ENCODE data around the gene ASB3.

ASB3 gene

GRCh38 chr2:53755121-53755520 lies 31.6 kb downstream of the ASB3 start:
- no peaks in the 10 kb centered on the region for H3K9me3 ChIP-seq (ENCODE audit: control insufficient read depth, insufficient read depth, low read length)
- H3K4me1 ChIP-seq (ENCODE audit: control insufficient read depth, insufficient read depth, low read length) = peaks cover 2% of the 10 kb centered on the region
- H3K4me3 ChIP-seq (ENCODE audit: low read depth, low read length) = no peak overlapping the region
- H3K9ac ChIP-seq (ENCODE audit: low read depth, low read length) = no peak overlapping the region
- no peaks in the 10 kb centered on the region for H3K36me3 ChIP-seq (ENCODE audit: control insufficient read depth, insufficient read depth, low read length)
- no peaks in the 10 kb centered on the region for H3K27me3 ChIP-seq (ENCODE audit: control insufficient read depth, insufficient read depth, low read length)

- H3K27me3 ChIP-seq (ENCODE audit: control insufficient read depth, insufficient read depth, low read length) = no peaks in the 10 kb centered on the region
- no peaks in the 10 kb centered on the region for H3K9me3 ChIP-seq (ENCODE audit: control insufficient read depth, insufficient read depth, low read length)
- H3K36me3 ChIP-seq (ENCODE audit: control insufficient read depth, insufficient read depth, low read length) = no peaks in the 10 kb centered on the region
- H3K9ac ChIP-seq (ENCODE audit: low read depth, low read length) = no peak overlapping the region
- H3K4me3 ChIP-seq (ENCODE audit: low read depth, low read length) = no peak overlapping the region
- H3K4me1 ChIP-seq (ENCODE audit: control insufficient read depth, insufficient read depth, low read length) = no peaks in the 10 kb centered on the region
Observed at GRCh38 chr2:53753041-53753440, 33.7 kb downstream of the ASB3 start.

- no peak overlapping the region for H3K4me3 ChIP-seq (ENCODE audit: low read depth, low read length)
- H3K4me1 ChIP-seq (ENCODE audit: control insufficient read depth, insufficient read depth, low read length) = no peaks in the 10 kb centered on the region
- H3K9me3 ChIP-seq (ENCODE audit: control insufficient read depth, insufficient read depth, low read length) = no peaks in the 10 kb centered on the region
- H3K27me3 ChIP-seq (ENCODE audit: control insufficient read depth, insufficient read depth, low read length) = no peaks in the 10 kb centered on the region
- H3K9ac ChIP-seq (ENCODE audit: low read depth, low read length) = no peak overlapping the region
- H3K36me3 ChIP-seq (ENCODE audit: control insufficient read depth, insufficient read depth, low read length) = no peaks in the 10 kb centered on the region
Observed at GRCh38 chr2:53752385-53752784, 34.4 kb downstream of the ASB3 start.

GRCh38 chr2:53751728-53752127 lies 35.0 kb downstream of the ASB3 start:
- H3K4me1 ChIP-seq (ENCODE audit: control insufficient read depth, insufficient read depth, low read length) = no peaks in the 10 kb centered on the region
- H3K27me3 ChIP-seq (ENCODE audit: control insufficient read depth, insufficient read depth, low read length) = no peaks in the 10 kb centered on the region
- no peaks in the 10 kb centered on the region for H3K9me3 ChIP-seq (ENCODE audit: control insufficient read depth, insufficient read depth, low read length)
- H3K36me3 ChIP-seq (ENCODE audit: control insufficient read depth, insufficient read depth, low read length) = no peaks in the 10 kb centered on the region
- no peak overlapping the region for H3K4me3 ChIP-seq (ENCODE audit: low read depth, low read length)
- H3K9ac ChIP-seq (ENCODE audit: low read depth, low read length) = no peak overlapping the region

GRCh38 chr2:53750041-53750768 lies 36.5 kb downstream of the ASB3 start:
- H3K4me3 ChIP-seq (ENCODE audit: low read depth, low read length) = no peak overlapping the region

GRCh38 chr2:53744395-53745065 lies 42.2 kb downstream of the ASB3 start:
- Histone ChIP-seq H3K4me3 (ENCODE audit: low read depth, low read length) (no peak overlapping the region), H3K27me3 (ENCODE audit: control insufficient read depth, insufficient read depth, low read length) (no peaks in the 10 kb centered on the region), H3K9ac (ENCODE audit: low read depth, low read length) (no peak overlapping the region), H3K4me1 (ENCODE audit: control insufficient read depth, insufficient read depth, low read length) (no peaks in the 10 kb centered on the region), H3K9me3 (ENCODE audit: control insufficient read depth, insufficient read depth, low read length) (no peaks in the 10 kb centered on the region), H3K36me3 (ENCODE audit: control insufficient read depth, insufficient read depth, low read length) (no peaks in the 10 kb centered on the region)

More at GRCh38 chr2:53750041-53750768, 36.5 kb downstream of the ASB3 start:
- no peaks in the 10 kb centered on the region for H3K27me3 ChIP-seq (ENCODE audit: control insufficient read depth, insufficient read depth, low read length)
- no peaks in the 10 kb centered on the region for H3K9me3 ChIP-seq (ENCODE audit: control insufficient read depth, insufficient read depth, low read length)
- no peaks in the 10 kb centered on the region for H3K36me3 ChIP-seq (ENCODE audit: control insufficient read depth, insufficient read depth, low read length)
- no peaks in the 10 kb centered on the region for H3K4me1 ChIP-seq (ENCODE audit: control insufficient read depth, insufficient read depth, low read length)
- H3K9ac ChIP-seq (ENCODE audit: low read depth, low read length) = no peak overlapping the region

GRCh38 chr2:53740170-53740569 lies 46.6 kb downstream of the ASB3 start:
- Histone ChIP-seq H3K27me3 (ENCODE audit: control insufficient read depth, insufficient read depth, low read length) (no peaks in the 10 kb centered on the region), H3K9me3 (ENCODE audit: control insufficient read depth, insufficient read depth, low read length) (no peaks in the 10 kb centered on the region), H3K9ac (ENCODE audit: low read depth, low read length) (no peak overlapping the region), H3K4me1 (ENCODE audit: control insufficient read depth, insufficient read depth, low read length) (no peaks in the 10 kb centered on the region), H3K4me3 (ENCODE audit: low read depth, low read length) (no peak overlapping the region), H3K36me3 (ENCODE audit: control insufficient read depth, insufficient read depth, low read length) (no peaks in the 10 kb centered on the region)

GRCh38 chr2:53739032-53739431 lies 47.7 kb downstream of the ASB3 start:
- H3K9me3 ChIP-seq (ENCODE audit: control insufficient read depth, insufficient read depth, low read length) = no peaks in the 10 kb centered on the region
- no peaks in the 10 kb centered on the region for H3K36me3 ChIP-seq (ENCODE audit: control insufficient read depth, insufficient read depth, low read length)
- H3K27me3 ChIP-seq (ENCODE audit: control insufficient read depth, insufficient read depth, low read length) = no peaks in the 10 kb centered on the region
- no peaks in the 10 kb centered on the region for H3K4me1 ChIP-seq (ENCODE audit: control insufficient read depth, insufficient read depth, low read length)
- no peak overlapping the region for H3K4me3 ChIP-seq (ENCODE audit: low read depth, low read length)
- H3K9ac ChIP-seq (ENCODE audit: low read depth, low read length) = no peak overlapping the region

- Histone ChIP-seq H3K9me3 (ENCODE audit: control insufficient read depth, insufficient read depth, low read length) (no peaks in the 10 kb centered on the region), H3K4me1 (ENCODE audit: control insufficient read depth, insufficient read depth, low read length) (no peaks in the 10 kb centered on the region), H3K9ac (ENCODE audit: low read depth, low read length) (no peak overlapping the region), H3K4me3 (ENCODE audit: low read depth, low read length) (no peak overlapping the region), H3K36me3 (ENCODE audit: control insufficient read depth, insufficient read depth, low read length) (no peaks in the 10 kb centered on the region), H3K27me3 (ENCODE audit: control insufficient read depth, insufficient read depth, low read length) (no peaks in the 10 kb centered on the region)
Observed at GRCh38 chr2:53737091-53737490, 49.7 kb downstream of the ASB3 start.

- no peaks in the 10 kb centered on the region for H3K36me3 ChIP-seq (ENCODE audit: control insufficient read depth, insufficient read depth, low read length)
- no peaks in the 10 kb centered on the region for H3K9me3 ChIP-seq (ENCODE audit: control insufficient read depth, insufficient read depth, low read length)
- H3K4me3 ChIP-seq (ENCODE audit: low read depth, low read length) = no peak overlapping the region
- no peak overlapping the region for H3K9ac ChIP-seq (ENCODE audit: low read depth, low read length)
- peaks cover 6% of the 10 kb centered on the region for H3K4me1 ChIP-seq (ENCODE audit: control insufficient read depth, insufficient read depth, low read length)
- H3K27me3 ChIP-seq (ENCODE audit: control insufficient read depth, insufficient read depth, low read length) = no peaks in the 10 kb centered on the region
Observed at GRCh38 chr2:53729143-53729762, 57.5 kb downstream of the ASB3 start.

GRCh38 chr2:53727921-53728320 lies 58.8 kb downstream of the ASB3 start:
- Histone ChIP-seq H3K9ac (ENCODE audit: low read depth, low read length) (no peak overlapping the region), H3K4me1 (ENCODE audit: control insufficient read depth, insufficient read depth, low read length) (peaks cover 6% of the 10 kb centered on the region)

GRCh38 chr2:53725662-53726061 lies 61.1 kb downstream of the ASB3 start:
- Histone ChIP-seq H3K4me1 (ENCODE audit: control insufficient read depth, insufficient read depth, low read length) (peaks cover 6% of the 10 kb centered on the region), H3K9ac (ENCODE audit: low read depth, low read length) (no peak overlapping the region), H3K27me3 (ENCODE audit: control insufficient read depth, insufficient read depth, low read length) (no peaks in the 10 kb centered on the region), H3K4me3 (ENCODE audit: low read depth, low read length) (no peak overlapping the region), H3K36me3 (ENCODE audit: control insufficient read depth, insufficient read depth, low read length) (no peaks in the 10 kb centered on the region), H3K9me3 (ENCODE audit: control insufficient read depth, insufficient read depth, low read length) (no peaks in the 10 kb centered on the region)

More at GRCh38 chr2:53727921-53728320, 58.8 kb downstream of the ASB3 start:
- no peak overlapping the region for H3K4me3 ChIP-seq (ENCODE audit: low read depth, low read length)
- no peaks in the 10 kb centered on the region for H3K36me3 ChIP-seq (ENCODE audit: control insufficient read depth, insufficient read depth, low read length)
- no peaks in the 10 kb centered on the region for H3K27me3 ChIP-seq (ENCODE audit: control insufficient read depth, insufficient read depth, low read length)
- H3K9me3 ChIP-seq (ENCODE audit: control insufficient read depth, insufficient read depth, low read length) = no peaks in the 10 kb centered on the region

Data from iPS-15b (cell line).